ENCODE data around the gene RPS27L. TPM values are rescaled to one million over a fixed set of nuclear protein-coding genes. Genes with fewer than 3 reads are reported as not detected.

The RPS27L gene
- total RNA-seq, 2 experiments from 2014 or later = 41.3 to 60.3 TPM

Other genes with a start within 250 kb of the RPS27L start
- gene TPM1, start 114.7 kb downstream of the RPS27L start, total RNA-seq (2014; rRNA removed; shearing (Covaris generic)) = 19.9 and 20.7 TPM in 2 replicates
- gene TPM1, start 114.7 kb downstream of the RPS27L start, total RNA-seq (2022) = 19.3 and 19.7 TPM in 2 replicates
- gene LACTB, start 35.6 kb downstream of the RPS27L start, total RNA-seq (2014; rRNA removed; shearing (Covaris generic)) = 3.2 and 5.0 TPM in 2 replicates
- 7.2 and 8.3 TPM in 2 replicates for gene LACTB, start 35.6 kb downstream of the RPS27L start, total RNA-seq (2022)
- 4.9 and 9.5 TPM in 2 replicates for gene RAB8B, start 32.1 kb upstream of the RPS27L start, total RNA-seq (2014; rRNA removed; shearing (Covaris generic))
- gene RAB8B, start 32.1 kb upstream of the RPS27L start, total RNA-seq (2022) = 18.6 and 18.7 TPM in 2 replicates
- 6.1 and 8.3 TPM in 2 replicates for gene APH1B, start 120.1 kb upstream of the RPS27L start, total RNA-seq (2014; rRNA removed; shearing (Covaris generic))
- 24.1 and 25.5 TPM in 2 replicates for gene APH1B, start 120.1 kb upstream of the RPS27L start, total RNA-seq (2022)
- not detected in 2 replicates for gene CA12, start 224.4 kb upstream of the RPS27L start, total RNA-seq (2014; rRNA removed; shearing (Covaris generic))
- gene CA12, start 224.4 kb upstream of the RPS27L start, total RNA-seq (2022) = not detected in 2 replicates